GM12892 (cell line): ENCODE data around the gene LDB1.

Source experiments
- POLR2A ChIP-seq: IDR thresholded peaks from 2 replicates; pipeline ENCODE4 v1.6.1; 2011; ENCODE audit warnings: low read depth, low read length, control low read depth
- POLR2AphosphoS5 ChIP-seq: IDR thresholded peaks from 2 replicates; pipeline ENCODE4 v1.6.1; 2011; ENCODE audit warnings: low read depth, low read length, control low read depth
- TAF1 ChIP-seq: IDR thresholded peaks from 2 replicates; pipeline ENCODE4 v1.6.1; 2011; ENCODE audit warnings: low read depth, mild to moderate bottlenecking, control low read depth, low read length, borderline replicate concordance

- no peak for TF ChIP-seq POLR2AphosphoS5
- no peak for TF ChIP-seq POLR2A
- no peak for TF ChIP-seq TAF1
These were observed 53.6 kb downstream of the LDB1 start for GRCh38 chr10:102066399-102067088.
